Measurements from ENCODE around the gene ARHGAP31.

- TF ChIP-seq, protein P1, sequence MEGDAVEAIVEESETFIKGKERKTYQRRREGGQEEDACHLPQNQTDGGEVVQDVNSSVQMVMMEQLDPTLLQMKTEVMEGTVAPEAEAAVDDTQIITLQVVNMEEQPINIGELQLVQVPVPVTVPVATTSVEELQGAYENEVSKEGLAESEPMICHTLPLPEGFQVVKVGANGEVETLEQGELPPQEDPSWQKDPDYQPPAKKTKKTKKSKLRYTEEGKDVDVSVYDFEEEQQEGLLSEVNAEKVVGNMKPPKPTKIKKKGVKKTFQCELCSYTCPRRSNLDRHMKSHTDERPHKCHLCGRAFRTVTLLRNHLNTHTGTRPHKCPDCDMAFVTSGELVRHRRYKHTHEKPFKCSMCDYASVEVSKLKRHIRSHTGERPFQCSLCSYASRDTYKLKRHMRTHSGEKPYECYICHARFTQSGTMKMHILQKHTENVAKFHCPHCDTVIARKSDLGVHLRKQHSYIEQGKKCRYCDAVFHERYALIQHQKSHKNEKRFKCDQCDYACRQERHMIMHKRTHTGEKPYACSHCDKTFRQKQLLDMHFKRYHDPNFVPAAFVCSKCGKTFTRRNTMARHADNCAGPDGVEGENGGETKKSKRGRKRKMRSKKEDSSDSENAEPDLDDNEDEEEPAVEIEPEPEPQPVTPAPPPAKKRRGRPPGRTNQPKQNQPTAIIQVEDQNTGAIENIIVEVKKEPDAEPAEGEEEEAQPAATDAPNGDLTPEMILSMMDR (IDR thresholded peaks at IDR 0.05 in 4 of 5, conservative IDR thresholded peaks at IDR 0.05 in 1 of 5), result no peak
- no peak for TF ChIP-seq POLR2A (IDR thresholded peaks at IDR 0.05)
These were observed 37.1 kb upstream of the ARHGAP31 start for GRCh38 chr3:119257111-119257510.
